ENCODE data around the gene MAB21L1. TPM values are rescaled to one million over a fixed set of nuclear protein-coding genes. Genes with fewer than 3 reads are reported as not detected.

MAB21L1 gene
- polyA plus RNA-seq, 3 donors from 2014 or later = not detected

GRCh38 chr13:35455022-35455421 lies 21.5 kb downstream of the MAB21L1 start:
- no peak for DNase-seq
- H3K36me3 Mint-ChIP-seq = no peaks in the 10 kb centered on the region
- no peak overlapping the region for H3K27ac Mint-ChIP-seq
- H3K4me3 Mint-ChIP-seq = no peak overlapping the region
- no peaks in the 10 kb centered on the region for H3K27me3 Mint-ChIP-seq (ENCODE audit: low read depth in 3 of 3)
- H3K4me1 Mint-ChIP-seq = no peaks in the 10 kb centered on the region
- H3K9me3 Mint-ChIP-seq = peaks cover 0 to 6% (median 2%) of the 10 kb centered on the region in 6 donors

GRCh38 chr13:35449821-35450220 lies 26.7 kb downstream of the MAB21L1 start:
- DNase-seq = no peak
- H3K4me3 Mint-ChIP-seq = no peak overlapping the region
- H3K27ac Mint-ChIP-seq = no peak overlapping the region
- no peaks in the 10 kb centered on the region for H3K4me1 Mint-ChIP-seq
- peaks cover 0 to 2% (median 0%) of the 10 kb centered on the region in 6 donors for H3K9me3 Mint-ChIP-seq
- H3K27me3 Mint-ChIP-seq (ENCODE audit: low read depth in 3 of 3) = peaks cover 0 to 1% (median 0%) of the 10 kb centered on the region in 3 donors
- no peaks in the 10 kb centered on the region for H3K36me3 Mint-ChIP-seq

- H3K4me1 Mint-ChIP-seq = no peaks in the 10 kb centered on the region
- H3K36me3 Mint-ChIP-seq = no peaks in the 10 kb centered on the region
- peaks cover 0 to 2% (median 0%) of the 10 kb centered on the region in 6 donors for H3K9me3 Mint-ChIP-seq
- DNase-seq = no peak
- H3K27ac Mint-ChIP-seq = no peak overlapping the region
- H3K4me3 Mint-ChIP-seq = no peak overlapping the region
- H3K27me3 Mint-ChIP-seq (ENCODE audit: low read depth in 3 of 3) = peaks cover 0 to 1% (median 0%) of the 10 kb centered on the region in 3 donors
Observed at GRCh38 chr13:35448465-35448864, 28.0 kb downstream of the MAB21L1 start.
